ENCODE results near the gene KRTAP21-3.
"Not testable (repeated sequence)": the region's sequence is repeated elsewhere in the genome, so short reads cannot be mapped to it uniquely, and the experiment has no call there.

Gene KRTAP21-3, protein sequence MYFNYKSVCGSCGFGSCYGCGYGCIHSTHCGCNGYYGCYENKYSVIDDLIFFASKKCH

DNA sequence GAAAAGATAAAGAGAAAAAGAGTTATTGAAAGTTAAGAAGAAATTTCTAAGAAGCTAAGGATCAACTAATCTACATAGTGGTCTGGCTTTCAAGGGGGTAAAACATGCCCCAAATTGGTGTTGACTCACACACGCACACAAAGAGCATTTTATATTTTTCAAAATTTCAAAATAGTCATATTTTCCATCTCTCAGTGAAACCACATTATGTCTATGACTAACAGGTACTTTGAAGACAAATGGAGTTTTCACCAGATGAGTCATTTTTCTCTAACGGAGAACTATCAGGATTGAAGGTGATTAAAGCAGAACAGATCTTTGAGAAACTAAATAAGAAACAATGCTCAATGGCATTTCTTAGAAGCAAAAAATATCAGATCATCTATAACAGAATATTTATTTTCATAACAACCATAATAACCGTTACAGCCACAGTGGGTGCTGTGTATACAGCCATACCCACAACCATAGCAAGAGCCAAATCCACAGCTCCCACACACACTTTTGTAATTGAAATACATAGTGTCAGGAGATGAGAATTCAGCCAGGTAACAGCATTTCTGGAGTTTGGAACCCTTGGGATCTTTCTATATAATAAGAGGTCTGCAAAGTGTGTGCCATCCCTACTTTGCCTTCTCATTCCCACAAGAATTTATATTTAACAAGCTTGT is at the start of gene KRTAP21-3:
Gene KRTAP21-3 (minus strand): TSS at position 539 of the 671 bp plus-strand sequence. CDS start 18 bp downstream, at position 521.
- DNase-seq, result no peak

DNA sequence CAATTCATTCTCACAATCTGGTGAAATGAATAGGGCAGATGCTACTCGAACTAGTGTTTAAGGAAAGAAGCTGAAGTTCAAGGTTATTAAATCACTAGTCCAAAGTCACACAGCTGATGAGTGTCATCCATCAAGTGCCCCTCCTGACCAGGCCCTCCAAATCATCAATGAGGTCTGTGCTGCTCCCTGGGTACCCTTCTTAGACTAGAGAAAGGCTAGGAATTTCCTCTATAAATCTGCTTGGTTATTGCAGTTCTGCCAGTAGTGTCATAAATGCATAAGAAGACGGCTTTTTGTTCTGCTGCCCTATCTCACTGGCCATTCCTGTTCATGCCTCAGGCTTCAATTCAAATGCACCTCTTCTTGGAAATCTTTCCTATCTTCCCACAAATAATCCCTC is 42.2 kb upstream of the KRTAP21-3 start:
- no peak for DNase-seq

DNA sequence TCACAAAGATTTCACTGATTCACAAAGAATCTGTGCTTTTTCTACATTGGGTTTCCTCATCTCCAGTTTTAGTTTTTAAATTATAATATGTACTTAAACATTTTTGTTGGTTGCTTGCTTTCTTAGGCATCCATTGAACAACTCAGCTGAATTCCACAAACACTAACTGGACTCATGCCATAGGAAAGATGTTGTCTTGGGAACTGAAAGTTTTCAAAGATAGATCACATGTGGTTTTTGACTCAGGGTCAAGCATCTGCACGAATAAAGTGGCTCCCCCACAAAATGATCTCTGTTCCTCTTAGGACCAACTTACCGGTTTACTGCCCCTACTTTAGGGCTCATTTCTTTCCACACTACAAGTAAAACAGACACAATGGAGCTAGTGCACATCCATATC is 39.7 kb upstream of the KRTAP21-3 start:
- no peak for DNase-seq

DNA sequence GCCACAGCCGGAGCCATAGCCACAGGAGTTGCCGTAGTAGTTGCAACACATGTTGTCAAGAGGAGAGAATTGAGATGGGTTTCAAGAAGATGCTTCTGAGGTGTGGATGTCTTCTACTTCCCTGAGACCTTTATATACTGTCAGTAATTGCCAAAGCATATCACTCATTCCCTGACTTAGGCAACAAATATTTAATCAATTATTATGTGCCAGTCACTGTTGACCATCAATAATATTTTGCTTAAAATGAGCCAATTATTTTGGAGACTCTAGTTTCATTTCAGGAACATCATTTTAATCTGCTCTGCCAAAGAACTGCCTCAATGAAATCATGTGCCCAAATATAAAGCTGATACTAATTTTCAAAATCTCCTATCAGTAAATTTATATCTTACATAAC is 36.8 kb upstream of the KRTAP21-3 start, which contains the start of gene KRTAP21-1:
Gene KRTAP21-1 (minus strand): TSS at position 101 of the 400 bp plus-strand sequence. CDS start 50 bp downstream, at position 51.
- DNase-seq, result not testable (repeated sequence)

DNA sequence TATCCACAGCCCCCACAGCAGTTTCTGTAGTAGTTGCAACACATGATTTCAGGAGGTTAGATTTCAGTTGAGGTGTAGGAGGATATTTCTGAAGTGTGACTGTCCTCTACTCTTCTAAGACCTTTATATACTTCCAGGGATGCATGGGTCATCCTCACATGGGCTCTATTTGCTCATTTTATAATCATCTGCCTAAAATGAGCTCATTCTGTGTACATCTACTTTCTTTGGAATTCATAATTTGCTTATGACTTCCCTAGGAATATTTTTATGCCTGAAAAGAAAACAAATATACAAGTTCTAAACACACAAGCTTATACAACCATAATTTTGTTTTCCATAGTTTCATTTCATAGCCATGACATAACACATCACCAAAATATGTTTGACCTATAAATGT is 28.6 kb upstream of the KRTAP21-3 start, which contains the start of gene KRTAP21-2:
Gene KRTAP21-2 (minus strand): TSS at position 101 of the 400 bp plus-strand sequence. CDS start 57 bp downstream, at position 44.
- DNase-seq, result no peak

DNA sequence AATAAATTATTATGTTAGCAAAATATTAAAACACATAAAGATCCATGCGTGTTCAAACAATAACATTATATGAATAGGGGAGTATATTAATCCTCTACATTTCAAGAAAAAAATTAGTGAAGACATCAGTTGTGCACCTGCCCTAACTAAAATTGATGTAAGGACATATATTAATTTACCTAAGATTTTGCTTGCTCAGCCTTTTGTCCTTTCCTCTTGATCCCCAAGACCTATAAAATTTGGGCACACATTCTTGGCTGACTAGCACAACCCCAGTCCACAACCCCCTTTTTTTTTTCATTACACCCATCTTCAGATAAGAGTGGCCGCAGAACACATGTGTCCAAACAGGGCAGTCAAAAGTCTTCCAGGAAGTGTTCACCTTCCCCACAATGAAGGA is 21.9 kb upstream of the KRTAP21-3 start:
- DNase-seq, result no peak

DNA sequence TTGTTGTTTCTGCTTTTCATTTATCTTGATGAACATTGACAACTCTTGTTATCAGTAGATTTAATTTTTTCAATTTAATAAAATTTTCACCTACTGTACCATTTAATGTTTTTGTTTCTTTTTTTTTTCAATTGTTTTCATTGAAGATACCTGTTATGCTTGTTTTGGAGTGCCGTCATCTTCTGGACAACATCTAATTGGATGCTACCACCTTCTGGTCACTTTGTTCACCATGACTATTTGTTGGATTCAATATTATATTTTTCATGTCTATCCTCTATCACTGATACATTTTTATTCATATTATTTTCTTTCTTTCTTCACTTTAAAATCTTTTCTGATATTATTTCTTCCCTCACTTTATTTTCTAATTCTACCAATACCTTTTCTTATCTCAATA is 14.4 kb upstream of the KRTAP21-3 start:
- no peak for DNase-seq

DNA sequence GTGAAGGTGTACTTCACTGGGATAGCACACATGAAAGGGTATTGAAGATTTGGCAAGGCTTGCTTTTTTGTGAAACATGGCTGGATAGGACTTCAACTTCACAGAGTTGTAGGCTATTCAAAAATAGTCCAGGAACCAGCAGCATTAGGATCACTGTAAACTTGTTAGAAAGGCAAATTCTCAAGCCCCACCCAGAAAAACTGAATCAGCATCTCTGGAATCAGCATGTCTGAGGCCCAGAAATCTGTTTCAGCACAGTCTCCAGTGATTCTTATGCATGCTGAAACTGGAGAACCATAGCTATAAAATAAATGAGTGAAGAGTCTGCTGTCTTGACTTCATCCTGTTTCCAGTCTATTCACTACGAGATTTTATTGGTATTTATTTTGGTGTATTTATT is 8.1 kb upstream of the KRTAP21-3 start:
- no peak for DNase-seq

DNA sequence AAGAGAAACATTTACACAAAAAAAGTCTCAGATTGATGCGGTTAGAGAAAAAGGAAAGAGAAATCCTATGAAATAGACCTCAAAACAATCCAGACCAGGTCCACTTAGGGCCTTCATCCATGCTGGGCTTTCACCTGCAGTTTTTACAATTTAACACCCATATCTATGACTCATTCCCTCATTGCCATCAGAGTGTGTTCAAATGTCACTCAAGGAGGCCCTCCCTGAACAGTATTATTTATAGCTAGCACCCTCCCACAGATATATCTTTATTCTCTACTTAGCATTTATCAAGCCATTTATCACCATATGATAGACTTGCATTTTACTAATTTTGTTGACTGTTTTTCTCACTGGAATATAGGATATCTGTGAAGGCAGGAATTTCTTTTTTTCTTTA is 824 bp upstream of the KRTAP21-3 start:
- DNase-seq, result no peak

DNA sequence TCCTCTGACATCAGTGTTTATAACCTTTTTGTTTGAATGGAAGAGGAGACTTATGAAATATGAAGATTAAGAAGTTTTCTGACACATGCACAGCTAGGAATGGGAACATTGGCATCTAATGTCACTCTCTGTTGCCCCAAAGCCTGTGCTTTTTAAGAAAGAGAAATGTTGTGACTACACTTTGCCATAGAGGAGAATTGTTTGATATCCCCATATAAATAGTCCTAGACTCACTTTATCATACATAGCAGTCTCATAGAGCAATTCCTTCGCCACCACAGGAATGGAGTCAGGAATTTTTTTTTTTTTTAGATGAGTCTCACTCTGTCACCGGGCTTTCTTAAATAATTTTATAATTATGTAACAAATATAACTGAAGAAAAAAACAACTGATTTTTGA is 1.5 kb downstream of the KRTAP21-3 start:
- no peak for DNase-seq

DNA sequence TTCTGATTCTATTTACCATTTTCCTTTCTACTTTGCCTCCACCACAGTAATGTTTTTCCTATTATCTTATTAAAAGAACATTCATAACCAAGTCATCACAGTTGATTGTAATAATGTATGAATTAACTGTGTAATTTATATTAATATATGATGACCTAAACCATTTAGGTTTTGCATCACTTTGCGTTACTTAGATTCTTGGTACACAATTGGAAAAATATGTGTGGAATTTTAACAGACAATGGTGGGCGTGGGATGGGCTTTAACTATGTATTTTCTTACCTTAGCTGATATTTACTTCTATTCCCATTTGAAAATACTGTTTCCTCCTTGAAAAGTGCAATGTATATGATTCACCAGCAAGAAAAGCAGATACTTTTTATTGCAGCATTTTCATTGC is 3.6 kb downstream of the KRTAP21-3 start:
- no peak for DNase-seq

DNA sequence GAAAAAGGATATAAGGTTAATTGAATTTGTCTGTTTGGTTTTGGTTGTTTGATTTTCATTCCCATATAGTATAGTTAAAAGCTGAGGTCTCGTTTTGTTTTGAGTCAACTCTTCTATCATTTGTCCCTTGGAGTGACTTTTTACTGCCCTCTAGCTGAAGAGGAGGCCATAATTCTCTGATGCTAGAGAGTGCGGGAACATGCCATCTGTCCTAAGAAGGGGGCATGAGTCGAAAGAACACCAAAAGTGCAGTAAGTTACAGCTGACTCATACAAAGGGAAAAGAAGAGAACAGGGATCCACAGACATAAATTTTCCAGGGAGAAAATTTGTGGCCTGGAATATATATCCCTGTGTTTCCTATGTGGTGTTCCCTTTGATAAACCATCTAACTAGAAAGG is 4.1 kb downstream of the KRTAP21-3 start:
- no peak for DNase-seq

DNA sequence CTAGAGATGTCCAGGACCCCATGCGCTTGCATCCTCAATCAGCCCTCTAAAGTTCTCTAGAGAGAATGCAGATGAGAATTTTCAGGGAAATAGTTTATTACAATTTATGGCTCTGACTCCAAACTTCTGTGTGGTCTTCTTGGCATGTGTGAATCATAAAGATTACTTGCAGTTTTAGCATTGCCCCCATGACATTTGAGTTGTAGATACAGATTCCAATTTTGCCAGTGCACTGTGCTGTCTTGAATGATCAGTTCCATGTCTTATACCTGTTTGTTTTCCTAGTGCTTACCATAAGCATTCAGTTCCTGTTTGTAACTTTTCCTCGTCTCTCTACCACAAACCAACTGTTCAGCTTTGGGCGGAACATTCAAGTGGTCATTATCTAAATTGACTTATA is 4.8 kb downstream of the KRTAP21-3 start:
- DNase-seq, result no peak

DNA sequence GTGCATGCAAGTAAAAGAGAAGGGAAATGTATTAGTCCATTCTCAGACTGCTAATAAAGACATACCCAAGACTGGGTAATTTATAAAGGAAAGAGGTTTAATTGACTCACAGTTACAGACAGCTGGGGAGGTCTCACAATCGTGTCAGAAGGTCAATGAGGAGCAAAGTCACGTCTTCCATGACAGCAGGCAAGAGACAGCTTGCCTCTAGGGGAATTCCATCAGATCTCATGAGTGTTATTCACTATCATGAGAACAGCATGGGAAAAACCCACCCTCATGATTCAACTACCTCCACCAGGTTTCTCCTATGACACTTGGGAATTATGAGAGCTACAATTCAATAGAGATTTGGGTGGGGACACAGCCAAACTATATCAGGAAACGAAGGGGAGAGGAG is 8.1 kb downstream of the KRTAP21-3 start:
- no peak for DNase-seq

DNA sequence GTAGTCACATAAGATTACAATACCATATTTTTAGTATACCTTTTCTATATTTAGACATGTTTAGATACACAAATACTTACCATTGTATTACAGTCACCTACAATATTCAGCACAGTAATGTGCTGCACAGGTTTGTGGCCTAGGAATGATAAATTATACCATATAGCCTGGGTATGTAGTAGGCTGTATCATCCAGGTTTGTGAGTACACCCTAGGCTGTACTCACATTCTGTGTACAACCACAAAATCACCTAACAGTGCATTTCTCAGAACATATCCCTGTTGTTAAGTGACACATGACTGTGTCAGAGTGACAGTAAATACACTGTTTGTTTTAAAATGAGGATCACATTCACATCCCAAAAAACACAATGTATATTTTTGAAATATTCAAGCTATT is 11.2 kb downstream of the KRTAP21-3 start:
- DNase-seq, result no peak

DNA sequence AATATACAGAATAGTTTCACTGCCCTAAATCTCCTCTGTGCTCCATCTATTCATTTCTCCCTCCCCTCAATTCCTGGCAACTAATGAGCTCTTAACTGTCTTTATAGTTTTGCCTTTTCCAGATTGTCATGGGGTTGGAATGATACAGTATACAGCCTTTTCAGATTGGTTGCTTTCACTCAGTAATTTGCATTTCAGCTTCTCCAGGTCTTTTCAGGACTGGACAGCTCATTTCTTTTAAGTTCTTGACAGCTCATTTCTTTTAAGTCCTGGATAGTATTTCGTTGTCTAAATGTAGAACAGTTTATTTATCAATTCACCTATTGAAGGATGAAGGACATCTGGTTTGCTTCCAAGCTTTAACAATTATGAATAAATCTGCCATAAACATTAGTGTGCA is 22.6 kb downstream of the KRTAP21-3 start:
- no peak for DNase-seq

DNA sequence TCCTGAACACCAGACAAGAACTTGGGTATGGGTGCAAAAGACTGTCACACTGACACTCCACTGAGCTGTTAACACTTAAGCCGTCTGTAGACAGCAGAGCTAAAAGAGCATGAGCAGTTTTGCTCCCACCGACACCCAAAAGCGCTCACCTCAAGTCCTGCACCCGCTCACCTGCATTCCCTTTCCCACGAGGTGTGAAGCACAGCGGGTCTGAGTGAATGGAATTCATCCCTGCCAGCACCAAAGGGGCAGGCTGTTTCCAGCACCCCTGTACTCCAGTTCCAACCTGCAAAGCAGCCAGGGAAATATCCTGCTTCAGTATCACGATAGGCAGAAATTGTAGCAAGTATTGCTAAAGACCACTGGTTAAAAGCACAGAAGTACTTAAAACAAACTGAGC is 28.8 kb downstream of the KRTAP21-3 start:
- no peak for DNase-seq

DNA sequence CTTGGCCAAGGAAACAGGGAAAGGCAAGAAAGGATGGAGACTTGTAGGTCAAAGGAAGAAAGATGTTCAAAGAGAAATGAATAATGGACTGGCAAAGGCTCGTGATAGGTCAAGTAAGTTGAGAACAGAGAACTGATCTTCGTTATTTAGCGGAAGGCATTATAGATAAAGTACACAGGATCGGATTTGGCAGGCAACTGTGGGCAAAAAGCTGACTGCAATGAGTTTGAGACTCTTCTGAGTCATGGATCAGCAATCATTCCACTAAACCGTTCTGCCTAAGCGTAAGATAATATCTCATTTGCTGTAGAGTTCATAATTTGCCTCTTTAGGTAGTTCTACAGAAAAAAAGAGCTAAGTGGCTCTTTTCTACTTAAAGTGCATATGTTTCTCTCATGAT is 34.1 kb downstream of the KRTAP21-3 start:
- DNase-seq, result no peak

DNA sequence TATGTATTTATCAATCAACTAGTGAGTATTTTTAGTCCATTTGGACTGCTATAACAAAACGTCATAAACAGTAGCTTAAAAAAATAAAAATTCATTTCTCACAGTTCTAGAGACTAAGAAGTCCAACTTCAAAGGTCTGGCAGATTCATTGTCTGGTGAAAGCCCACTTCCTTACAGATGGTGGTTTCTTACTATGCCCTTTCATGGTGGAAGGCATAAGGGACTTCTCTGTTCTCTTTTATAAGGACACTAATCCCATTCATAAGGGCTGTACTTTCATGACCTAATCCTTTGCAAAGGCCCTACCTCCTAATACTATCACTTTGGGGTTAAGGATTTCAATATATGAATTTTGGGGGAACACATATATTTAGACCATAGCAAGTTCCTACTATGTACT is 38.0 kb downstream of the KRTAP21-3 start:
- no peak for DNase-seq

DNA sequence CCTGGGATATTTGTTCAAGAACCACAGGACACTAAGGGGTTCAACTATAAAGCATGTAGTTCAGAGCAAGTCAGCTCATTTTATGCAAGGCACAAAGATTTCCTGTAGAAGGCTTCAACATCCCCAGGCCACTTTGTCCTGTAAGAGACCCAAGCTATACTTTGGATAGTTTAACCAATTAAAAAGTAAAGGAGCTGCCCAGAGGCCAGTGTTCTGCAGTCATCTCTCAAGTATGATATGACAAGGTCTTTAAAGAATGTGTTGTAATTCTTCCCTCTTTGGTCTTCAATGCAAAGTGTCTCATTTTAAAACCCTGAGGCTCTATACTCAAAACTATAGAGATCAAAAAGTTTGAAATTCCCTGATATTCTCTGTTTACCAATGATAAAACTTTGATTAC is 41.8 kb downstream of the KRTAP21-3 start:
- no peak for DNase-seq

DNA sequence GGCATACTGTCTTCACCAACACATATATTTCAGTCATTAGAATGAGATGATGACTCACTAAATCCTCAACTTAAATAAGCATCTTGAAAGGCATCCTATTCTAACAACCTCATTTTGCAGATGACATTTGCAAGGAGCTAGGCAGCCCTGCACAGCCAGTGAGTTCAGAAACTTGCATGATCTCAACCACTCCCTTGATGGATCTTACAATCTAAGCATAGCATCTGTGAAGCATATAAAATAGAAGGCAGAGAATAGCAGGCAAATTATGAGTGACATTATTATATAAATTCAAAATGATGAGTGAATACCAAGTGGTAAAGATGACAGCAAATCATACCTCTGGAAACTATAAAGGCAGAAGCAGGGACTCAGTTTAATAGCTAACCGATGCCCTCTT is 44.3 kb downstream of the KRTAP21-3 start:
- no peak for DNase-seq

DNA sequence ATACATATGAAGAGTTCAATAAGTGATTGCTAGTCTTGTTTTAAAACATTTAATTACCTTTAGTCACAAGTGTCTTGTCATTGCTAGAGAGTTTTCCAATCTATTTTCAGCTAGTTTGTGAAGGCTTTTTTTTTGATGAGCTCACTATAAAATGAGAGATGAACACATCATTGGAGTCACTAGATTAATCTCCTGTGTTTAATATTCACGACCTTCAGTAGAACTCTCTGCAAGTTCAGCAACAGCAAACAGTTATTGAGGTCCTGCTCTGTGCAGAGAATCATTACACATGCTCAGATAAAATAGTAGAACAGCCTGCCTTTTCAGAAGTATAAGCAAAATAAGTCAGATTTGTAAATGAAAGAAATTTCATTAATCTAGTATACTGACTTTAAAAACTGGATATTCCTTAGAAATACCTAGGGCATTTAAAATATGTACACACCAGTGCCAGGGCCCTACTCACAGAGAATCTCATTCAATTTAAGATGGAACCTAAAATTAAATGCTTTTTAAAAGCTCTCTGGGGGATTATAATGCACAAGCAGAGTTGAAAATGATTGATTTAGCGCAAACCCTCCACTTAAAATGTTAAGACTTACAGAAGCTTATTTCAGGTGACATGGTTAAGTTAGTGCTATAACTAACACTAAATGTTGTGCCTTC is 45.5 kb downstream of the KRTAP21-3 start:
- DNase-seq, result no peak

DNA sequence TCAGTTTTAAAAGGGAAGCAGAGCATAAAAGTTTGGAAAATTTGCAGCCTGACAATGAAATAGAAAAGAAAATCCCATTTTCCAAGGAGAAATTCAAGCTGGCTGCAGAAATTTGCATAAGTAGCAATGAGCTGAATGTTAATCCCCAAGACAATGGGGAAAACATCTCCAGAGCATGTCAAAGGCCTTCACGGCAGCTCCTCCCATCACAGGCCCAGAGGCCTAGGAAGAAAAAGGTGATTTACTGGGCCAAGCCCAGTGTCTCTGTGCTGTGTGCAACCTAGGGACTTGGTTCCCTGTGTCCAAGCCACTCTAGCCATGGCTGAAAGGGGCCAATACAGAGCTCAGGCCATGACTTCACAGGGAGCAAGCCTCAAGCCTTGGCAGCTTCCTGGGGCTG is 49.8 kb downstream of the KRTAP21-3 start:
- DNase-seq, result no peak
